Measurements from ENCODE around the gene SLC4A9.
A peak's percentile ranks its signal among the peaks of the same experiment; 100 is the strongest.

The SLC4A9 gene

DNA sequence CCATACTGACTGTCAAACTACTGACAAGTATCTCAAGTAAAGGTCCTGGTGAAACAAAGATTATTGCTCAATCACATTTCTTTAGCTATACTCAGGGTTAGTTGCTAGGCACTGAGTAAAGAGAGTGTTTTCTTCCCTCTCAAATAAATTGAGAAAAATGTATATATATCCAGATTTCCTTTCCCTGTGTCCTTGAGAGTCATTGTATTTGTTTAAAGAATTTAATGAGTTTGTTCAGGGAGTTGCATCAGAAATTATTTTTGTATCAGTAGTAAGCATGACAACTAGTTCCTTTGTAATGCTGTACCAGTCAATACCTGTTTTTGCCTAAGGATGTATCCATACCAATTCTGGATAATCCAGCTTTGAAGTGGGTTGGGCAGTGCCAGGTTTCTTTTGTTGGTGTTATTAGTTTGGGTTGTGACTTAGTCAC lies 38.4 kb downstream of the SLC4A9 start:
- peaks cover 10% of the 10 kb centered on the region for H3K4me1 ChIP-seq (ENCODE audit: control insufficient read depth, insufficient read depth, low read length, poor library complexity, severe bottlenecking)
- H3K27me3 ChIP-seq (replicated peaks; ENCODE audit: control insufficient read depth, insufficient read depth, low read length, poor library complexity, severe bottlenecking), result no peaks in the 10 kb centered on the region

DNA sequence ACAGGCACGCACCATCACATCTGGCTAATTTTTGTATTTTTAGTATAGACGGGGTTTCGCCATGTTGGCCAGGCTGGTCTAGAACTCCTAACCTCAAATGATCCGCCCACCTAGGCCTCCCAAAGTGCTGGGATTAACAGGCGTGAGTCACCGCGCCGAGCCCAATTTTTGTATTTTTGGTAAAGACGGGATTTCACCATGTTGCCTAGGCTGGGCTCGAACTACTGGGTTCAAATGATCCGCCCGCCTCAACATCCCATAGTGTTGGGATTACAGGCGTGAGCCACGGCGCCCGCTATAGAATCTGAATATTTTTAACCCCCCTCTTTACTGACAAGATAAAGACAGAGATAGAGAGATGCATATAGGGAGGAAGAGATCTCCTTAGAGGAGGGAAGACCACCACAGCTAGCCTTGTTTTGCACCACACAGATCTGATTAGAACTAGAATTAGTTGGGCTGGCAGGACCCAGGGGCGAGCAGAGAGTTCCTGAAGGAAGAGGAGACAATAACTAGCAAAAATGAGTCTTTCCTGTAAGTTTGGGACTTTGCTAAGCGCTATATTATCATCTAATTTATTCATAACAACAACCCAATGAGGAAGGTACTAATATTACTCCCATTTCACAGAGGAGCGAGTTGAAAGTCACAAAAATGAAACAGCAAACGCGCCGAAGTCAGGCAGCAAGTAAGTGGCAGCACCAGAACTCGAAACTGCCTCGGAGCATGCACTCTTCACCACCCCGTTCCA lies 40.2 kb downstream of the SLC4A9 start:
- no peaks in the 10 kb centered on the region for H3K36me3 ChIP-seq (ENCODE audit: control insufficient read depth, insufficient read depth, low read length)
- no peaks in the 10 kb centered on the region for H3K9me3 ChIP-seq (ENCODE audit: control insufficient read depth, low read length)
- H3K27me3 ChIP-seq (replicated peaks; ENCODE audit: control insufficient read depth, insufficient read depth, low read length, poor library complexity, severe bottlenecking), result no peaks in the 10 kb centered on the region
- H3K4me3 ChIP-seq (ENCODE audit: insufficient read depth, low read depth, low read length, poor library complexity, severe bottlenecking), result peak overlapping the region; percentile 83
- peaks cover 25% of the 10 kb centered on the region for H3K4me1 ChIP-seq (ENCODE audit: control insufficient read depth, insufficient read depth, low read length, poor library complexity, severe bottlenecking)
- H3K27ac ChIP-seq (ENCODE audit: insufficient read depth, low read length, poor library complexity, severe bottlenecking), result peak overlapping the region; percentile 88
- no peak for DNase-seq

More for the DNA sequence above, 38.4 kb downstream of the SLC4A9 start:
- Histone ChIP-seq H3K36me3 (ENCODE audit: control insufficient read depth, insufficient read depth, low read length) (no peaks in the 10 kb centered on the region), H3K27ac (ENCODE audit: insufficient read depth, low read length, poor library complexity, severe bottlenecking) (no peak overlapping the region), H3K4me3 (ENCODE audit: insufficient read depth, low read depth, low read length, poor library complexity, severe bottlenecking) (no peak overlapping the region), H3K9me3 (ENCODE audit: control insufficient read depth, low read length) (no peaks in the 10 kb centered on the region)
- DNase-seq, result no peak

DNA sequence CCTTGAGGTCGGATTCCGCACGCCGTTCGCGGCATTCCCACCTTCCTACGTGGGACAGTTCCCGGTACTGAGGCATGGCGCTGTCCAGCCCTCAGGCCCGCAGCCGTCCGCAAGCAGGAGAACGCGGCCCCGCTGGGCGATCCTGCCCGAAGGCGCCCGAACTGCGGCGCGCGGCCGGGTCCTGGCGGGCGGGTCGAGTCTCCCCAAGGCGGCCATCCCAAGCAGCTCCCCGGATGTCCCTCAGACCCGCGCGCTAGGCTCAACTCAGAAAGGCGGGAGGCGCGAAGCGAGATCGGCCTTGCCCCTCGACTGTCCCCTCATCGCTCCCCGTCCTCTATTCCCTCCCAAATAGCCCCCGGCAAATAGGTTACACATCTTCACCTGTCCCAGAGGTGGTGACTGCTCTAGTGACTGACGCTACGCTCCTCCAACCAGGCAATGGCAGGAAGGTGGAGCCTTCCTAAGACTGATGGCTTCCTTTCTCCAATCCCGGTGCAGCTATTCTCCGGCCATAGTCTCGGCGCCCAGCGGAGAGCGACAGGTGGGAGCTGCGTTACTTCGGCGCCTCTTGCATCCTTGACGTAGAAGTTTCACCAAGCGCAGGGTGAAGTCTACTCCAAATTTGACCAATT lies 40.9 kb downstream of the SLC4A9 start:
- peak overlapping the region; percentile 88 for H3K27ac ChIP-seq (ENCODE audit: insufficient read depth, low read length, poor library complexity, severe bottlenecking)
- H3K27me3 ChIP-seq (replicated peaks; ENCODE audit: control insufficient read depth, insufficient read depth, low read length, poor library complexity, severe bottlenecking), result no peaks in the 10 kb centered on the region
- H3K36me3 ChIP-seq (ENCODE audit: control insufficient read depth, insufficient read depth, low read length), result no peaks in the 10 kb centered on the region
- H3K4me3 ChIP-seq (ENCODE audit: insufficient read depth, low read depth, low read length, poor library complexity, severe bottlenecking), result peak overlapping the region; percentile 83
- H3K9me3 ChIP-seq (ENCODE audit: control insufficient read depth, low read length), result no peaks in the 10 kb centered on the region
- DNase-seq, result peak; percentile 66 to 84 (median 83)
- peaks cover 26% of the 10 kb centered on the region for H3K4me1 ChIP-seq (ENCODE audit: control insufficient read depth, insufficient read depth, low read length, poor library complexity, severe bottlenecking)

DNA sequence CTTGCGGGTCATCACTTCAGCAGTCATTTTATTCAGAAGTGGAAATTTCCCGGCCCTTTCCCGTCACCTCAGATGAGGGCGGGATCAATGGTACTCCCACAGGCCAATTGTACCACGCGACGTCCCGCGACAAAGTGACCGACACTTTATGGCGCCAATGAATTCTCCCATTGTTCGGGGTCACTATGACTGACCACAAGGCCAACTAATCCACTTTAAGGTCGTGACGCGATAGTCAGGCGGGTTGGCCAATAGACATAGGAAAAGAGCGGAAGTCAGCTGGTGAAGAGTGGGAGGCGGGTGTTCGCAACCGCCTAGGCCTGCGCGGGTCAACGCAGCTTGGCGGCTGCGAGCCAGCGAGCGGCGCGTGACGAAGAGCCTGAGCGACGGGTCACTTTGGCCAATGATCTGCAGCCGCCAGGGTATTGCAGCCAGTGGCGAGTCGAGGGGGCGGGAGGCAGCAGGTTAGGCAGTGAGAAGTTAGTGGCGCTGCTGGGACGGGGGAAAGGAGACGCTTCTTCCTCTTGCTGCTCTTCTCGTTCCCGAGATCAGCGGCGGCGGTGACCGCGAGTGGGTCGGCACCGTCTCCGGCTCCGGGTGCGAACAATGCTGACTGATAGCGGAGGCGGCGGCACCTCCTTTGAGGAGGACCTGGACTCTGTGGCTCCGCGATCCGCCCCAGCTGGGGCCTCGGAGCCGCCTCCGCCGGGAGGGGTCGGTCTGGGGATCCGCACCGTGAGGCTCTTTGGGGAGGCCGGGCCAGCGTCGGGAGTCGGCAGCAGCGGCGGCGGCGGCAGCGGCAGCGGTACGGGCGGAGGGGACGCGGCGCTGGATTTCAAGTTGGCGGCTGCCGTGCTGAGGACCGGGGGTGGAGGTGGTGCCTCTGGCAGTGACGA lies 41.6 kb downstream of the SLC4A9 start, which contains the start of gene ANKHD1:
Gene ANKHD1, plus strand, starts transcription at position 472 of the 896 bp plus-strand sequence. Its CDS starts 135 bp downstream, at position 607.
- DNase-seq, result peak; percentile 92 to 97 (median 95)
- H3K36me3 ChIP-seq (ENCODE audit: control insufficient read depth, insufficient read depth, low read length), result no peaks in the 10 kb centered on the region
- peaks cover 26% of the 10 kb centered on the region for H3K4me1 ChIP-seq (ENCODE audit: control insufficient read depth, insufficient read depth, low read length, poor library complexity, severe bottlenecking)
- H3K4me3 ChIP-seq (ENCODE audit: insufficient read depth, low read depth, low read length, poor library complexity, severe bottlenecking), result peak within 1 kb of the TSS; percentile 91
- no peaks in the 10 kb centered on the region for H3K27me3 ChIP-seq (replicated peaks; ENCODE audit: control insufficient read depth, insufficient read depth, low read length, poor library complexity, severe bottlenecking)
- H3K27ac ChIP-seq (ENCODE audit: insufficient read depth, low read length, poor library complexity, severe bottlenecking), result peak within 1 kb of the TSS; percentile 88
- H3K9me3 ChIP-seq (ENCODE audit: control insufficient read depth, low read length), result no peaks in the 10 kb centered on the region

DNA sequence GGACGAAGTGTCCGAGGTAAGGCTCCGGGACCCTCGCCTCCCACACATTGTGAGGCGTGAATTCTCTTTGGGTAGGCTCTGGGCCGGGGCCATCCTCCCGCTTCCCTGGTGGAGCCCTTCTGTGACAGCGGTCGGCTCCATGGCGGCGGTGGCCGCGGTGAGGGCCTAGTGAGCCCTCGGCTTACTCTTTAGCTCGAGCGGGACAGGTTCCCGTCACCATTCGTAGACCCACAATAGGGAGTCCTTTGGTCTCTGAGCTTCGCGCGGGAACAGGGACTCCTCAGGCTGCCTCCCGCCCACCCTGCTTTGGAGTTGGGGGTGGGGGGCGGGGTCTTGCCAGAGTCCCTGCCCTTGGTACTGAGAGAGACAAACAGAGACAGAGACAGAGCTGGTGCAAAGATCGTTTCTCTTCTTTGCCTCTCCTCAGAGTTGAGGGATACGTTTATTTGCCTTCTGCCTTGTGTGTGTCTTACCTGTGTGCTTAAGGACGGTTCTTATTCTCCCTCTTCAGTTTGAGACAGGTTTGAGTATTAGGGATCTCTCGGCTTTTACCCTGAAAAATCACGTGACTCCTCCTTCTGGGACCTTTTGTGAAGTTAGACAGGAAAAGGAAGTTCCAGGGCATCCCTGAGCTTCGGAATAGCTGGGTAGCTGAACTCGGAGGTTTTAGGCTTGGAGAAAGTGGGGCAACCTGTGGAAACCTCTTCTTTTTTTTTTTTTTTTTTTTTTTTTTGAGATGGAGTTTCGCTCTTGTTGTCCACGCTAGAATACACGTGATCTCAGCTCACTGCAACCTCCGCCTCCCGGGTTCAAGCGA lies 42.5 kb downstream of the SLC4A9 start:
- H3K4me1 ChIP-seq (ENCODE audit: control insufficient read depth, insufficient read depth, low read length, poor library complexity, severe bottlenecking), result peaks cover 27% of the 10 kb centered on the region
- H3K36me3 ChIP-seq (ENCODE audit: control insufficient read depth, insufficient read depth, low read length), result no peaks in the 10 kb centered on the region
- H3K4me3 ChIP-seq (ENCODE audit: insufficient read depth, low read depth, low read length, poor library complexity, severe bottlenecking), result peak overlapping the region; percentile 91
- H3K27ac ChIP-seq (ENCODE audit: insufficient read depth, low read length, poor library complexity, severe bottlenecking), result peak overlapping the region; percentile 88
- no peaks in the 10 kb centered on the region for H3K9me3 ChIP-seq (ENCODE audit: control insufficient read depth, low read length)
- DNase-seq, result peak; percentile 25 to 47 (median 46)
- no peaks in the 10 kb centered on the region for H3K27me3 ChIP-seq (replicated peaks; ENCODE audit: control insufficient read depth, insufficient read depth, low read length, poor library complexity, severe bottlenecking)

DNA sequence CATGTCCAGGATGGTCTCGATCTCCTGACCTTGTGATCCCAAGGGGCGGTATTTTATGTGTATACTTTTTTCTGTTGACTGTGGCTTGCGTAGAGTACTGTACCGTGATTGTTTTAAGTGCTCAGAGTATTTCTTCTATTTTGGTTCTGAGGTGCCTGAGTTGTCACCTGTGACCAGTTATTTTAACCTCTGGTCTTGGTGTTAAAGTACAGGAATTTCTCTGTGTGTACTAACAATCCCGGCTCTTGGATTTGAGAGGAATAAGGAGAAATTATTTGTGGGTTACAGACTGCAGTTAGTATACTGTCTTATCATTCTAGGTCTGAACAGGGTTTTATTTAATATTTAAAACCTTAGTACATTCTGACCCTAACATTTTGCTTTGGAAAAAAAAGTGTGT lies 43.6 kb downstream of the SLC4A9 start:
- peak overlapping the region; percentile 26 for H3K27ac ChIP-seq (ENCODE audit: insufficient read depth, low read length, poor library complexity, severe bottlenecking)
- DNase-seq, result no peak
- no peaks in the 10 kb centered on the region for H3K36me3 ChIP-seq (ENCODE audit: control insufficient read depth, insufficient read depth, low read length)
- H3K4me1 ChIP-seq (ENCODE audit: control insufficient read depth, insufficient read depth, low read length, poor library complexity, severe bottlenecking), result peaks cover 32% of the 10 kb centered on the region
- no peaks in the 10 kb centered on the region for H3K9me3 ChIP-seq (ENCODE audit: control insufficient read depth, low read length)
- peak overlapping the region; percentile 91 for H3K4me3 ChIP-seq (ENCODE audit: insufficient read depth, low read depth, low read length, poor library complexity, severe bottlenecking)
- no peaks in the 10 kb centered on the region for H3K27me3 ChIP-seq (replicated peaks; ENCODE audit: control insufficient read depth, insufficient read depth, low read length, poor library complexity, severe bottlenecking)

DNA sequence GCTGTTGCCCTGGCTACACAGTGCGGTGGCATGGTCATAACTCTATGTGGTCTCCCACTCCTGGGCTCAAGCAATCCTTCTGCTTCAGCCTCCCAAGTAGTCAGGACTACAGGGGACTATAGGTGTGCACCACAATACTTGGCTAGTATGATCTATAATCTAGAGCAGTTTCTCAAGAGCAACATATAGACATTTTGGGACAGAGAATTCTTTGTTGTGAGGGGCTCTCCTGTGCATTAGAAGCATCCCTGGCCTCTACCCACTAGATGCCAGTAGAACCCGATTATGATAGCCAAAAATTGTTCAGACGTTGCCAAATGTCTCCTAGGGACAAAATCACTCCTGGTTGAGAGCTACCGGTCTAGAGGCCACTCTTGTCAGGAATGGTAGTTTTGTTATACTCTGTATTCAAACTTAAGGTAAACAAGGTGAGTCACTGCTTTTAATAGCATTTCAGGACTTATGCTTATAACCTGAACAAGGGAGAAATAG lies 48.8 kb downstream of the SLC4A9 start:
- Histone ChIP-seq H3K4me3 (ENCODE audit: insufficient read depth, low read depth, low read length, poor library complexity, severe bottlenecking) (no peak overlapping the region), H3K27ac (ENCODE audit: insufficient read depth, low read length, poor library complexity, severe bottlenecking) (no peak overlapping the region), H3K27me3 (replicated peaks; ENCODE audit: control insufficient read depth, insufficient read depth, low read length, poor library complexity, severe bottlenecking) (no peaks in the 10 kb centered on the region), H3K36me3 (ENCODE audit: control insufficient read depth, insufficient read depth, low read length) (no peaks in the 10 kb centered on the region), H3K9me3 (ENCODE audit: control insufficient read depth, low read length) (no peaks in the 10 kb centered on the region), H3K4me1 (ENCODE audit: control insufficient read depth, insufficient read depth, low read length, poor library complexity, severe bottlenecking) (peaks cover 23% of the 10 kb centered on the region)
- DNase-seq, result no peak

DNA sequence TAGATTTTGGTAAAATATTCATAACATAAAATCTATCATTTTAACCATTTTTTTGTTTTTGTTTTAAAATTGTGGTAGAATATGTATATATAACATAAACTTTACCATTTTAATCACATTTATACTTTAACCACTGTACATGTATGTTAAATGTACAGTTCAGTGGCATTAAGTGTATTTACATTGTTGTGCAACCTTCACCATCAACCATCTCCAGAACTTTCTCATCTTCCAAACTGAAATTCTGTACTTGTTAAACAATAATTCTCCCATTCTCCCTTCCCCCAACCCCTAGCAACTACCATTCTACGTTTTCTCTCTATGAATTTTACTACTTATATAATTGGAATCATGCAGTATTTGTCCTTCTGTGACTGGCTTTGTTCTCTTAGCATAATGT lies 53.2 kb downstream of the SLC4A9 start:
- Histone ChIP-seq H3K4me1 (ENCODE audit: control insufficient read depth, insufficient read depth, low read length, poor library complexity, severe bottlenecking) (peaks cover 5% of the 10 kb centered on the region), H3K4me3 (ENCODE audit: insufficient read depth, low read depth, low read length, poor library complexity, severe bottlenecking) (no peak overlapping the region), H3K27me3 (replicated peaks; ENCODE audit: control insufficient read depth, insufficient read depth, low read length, poor library complexity, severe bottlenecking) (no peaks in the 10 kb centered on the region), H3K9me3 (ENCODE audit: control insufficient read depth, low read length) (no peaks in the 10 kb centered on the region), H3K27ac (ENCODE audit: insufficient read depth, low read length, poor library complexity, severe bottlenecking) (no peak overlapping the region), H3K36me3 (ENCODE audit: control insufficient read depth, insufficient read depth, low read length) (no peaks in the 10 kb centered on the region)
- DNase-seq, result no peak

DNA sequence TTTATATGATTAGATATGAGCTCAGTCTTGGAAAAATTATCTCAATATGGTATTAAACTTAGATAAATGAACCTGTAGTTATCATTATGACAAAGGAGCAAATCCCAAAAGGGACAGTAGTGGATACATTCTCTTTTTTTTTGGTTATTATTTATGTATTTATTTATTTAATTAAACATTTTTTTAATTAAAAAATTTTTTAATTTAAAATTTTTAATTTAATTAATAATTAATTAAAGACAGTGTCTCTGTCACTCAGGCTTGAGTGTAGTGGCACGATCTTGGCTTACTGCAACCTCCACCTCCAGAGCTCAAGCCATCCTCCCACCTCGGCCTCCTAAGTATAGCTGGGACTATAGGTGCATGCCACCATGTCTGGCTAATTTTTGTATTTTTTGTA lies 57.2 kb downstream of the SLC4A9 start:
- no peaks in the 10 kb centered on the region for H3K9me3 ChIP-seq (ENCODE audit: control insufficient read depth, low read length)
- no peak overlapping the region for H3K27ac ChIP-seq (ENCODE audit: insufficient read depth, low read length, poor library complexity, severe bottlenecking)
- H3K4me3 ChIP-seq (ENCODE audit: insufficient read depth, low read depth, low read length, poor library complexity, severe bottlenecking), result no peak overlapping the region
- H3K4me1 ChIP-seq (ENCODE audit: control insufficient read depth, insufficient read depth, low read length, poor library complexity, severe bottlenecking), result peaks cover 4% of the 10 kb centered on the region
- H3K27me3 ChIP-seq (replicated peaks; ENCODE audit: control insufficient read depth, insufficient read depth, low read length, poor library complexity, severe bottlenecking), result no peaks in the 10 kb centered on the region
- no peaks in the 10 kb centered on the region for H3K36me3 ChIP-seq (ENCODE audit: control insufficient read depth, insufficient read depth, low read length)
- DNase-seq, result no peak

Measured in effector memory CD4-positive, alpha-beta T cell (primary cell).